Neural progenitor cell (in vitro differentiated cells): ENCODE data around the gene ZC3H12D. TPM values are rescaled to one million over a fixed set of nuclear protein-coding genes. Genes with fewer than 3 reads are reported as not detected.

ENCODE experiments used
- DNase-seq: peaks from one replicate; pipeline ENCODE4 v3.0.0-alpha.2; 2016; ENCODE audit warnings: low spot score
- H2AFZ ChIP-seq: fragments of 200-600 bp; sonication (generic); replicated peaks from 2 replicates; pipeline ENCODE4 v1.6.1; 2016; ENCODE audit warnings: antibody characterized with exemption
- H3F3A ChIP-seq: fragments of 200-600 bp; sonication (generic); 2 replicates; pipeline ENCODE4 v1.6.1; 2016; ENCODE audit warnings: antibody characterized with exemption, low read depth
- H3K27ac ChIP-seq: fragments of 200-600 bp; sonication (generic); 2 replicates; pipeline ENCODE4 v1.5.1; 2016; ENCODE audit warnings: mild to moderate bottlenecking
- H3K27me3 ChIP-seq: fragments of 200-600 bp; sonication (generic); 2 replicates; pipeline ENCODE4 v1.6.1; 2016; ENCODE audit warnings: mild to moderate bottlenecking, moderate library complexity
- H3K36me3 ChIP-seq: fragments of 200-600 bp; sonication (generic); 2 replicates; pipeline ENCODE4 v1.5.1; 2016
- H3K4me1 ChIP-seq: fragments of 200-600 bp; sonication (generic); 2 replicates; pipeline ENCODE4 v1.6.1; 2016; ENCODE audit warnings: mixed run types
- H3K4me2 ChIP-seq: fragments of 200-600 bp; sonication (generic); 2 replicates; pipeline ENCODE4 v1.6.1; 2016
- H3K4me3 ChIP-seq: fragments of 200-600 bp; sonication (generic); 2 replicates; pipeline ENCODE4 v1.5.1; 2016
- H3K79me2 ChIP-seq: fragments of 200-600 bp; sonication (generic); 2 replicates; pipeline ENCODE4 v1.6.1; 2016; ENCODE audit warnings: low read depth
- H3K9ac ChIP-seq: fragments of 200-600 bp; sonication (generic); 2 replicates; pipeline ENCODE4 v1.6.1; 2016
- H3K9me3 ChIP-seq: fragments of 200-600 bp; sonication (generic); 2 replicates; pipeline ENCODE4 v1.5.1; 2016; ENCODE audit warnings: low read depth
- H4K20me1 ChIP-seq: fragments of 200-600 bp; sonication (generic); 2 replicates; pipeline ENCODE4 v1.6.1; 2016; ENCODE audit warnings: low read depth
- H3K27ac Mint-ChIP-seq: 3 replicates; pipeline ENCODE4 v1.8.0; 2021; ENCODE audit warnings: mixed read lengths
- H3K27me3 Mint-ChIP-seq: 2 replicates; pipeline ENCODE4 v1.8.0; 2022; ENCODE audit warnings: low read depth, mild to moderate bottlenecking, inconsistent platforms, moderate library complexity, mixed read lengths; ENCODE audit not compliant: insufficient read depth
- H3K36me3 Mint-ChIP-seq: 3 replicates; pipeline ENCODE4 v1.8.0; 2021; ENCODE audit warnings: mixed read lengths
- H3K4me1 Mint-ChIP-seq: 3 replicates; pipeline ENCODE4 v1.8.0; 2021; ENCODE audit warnings: mixed read lengths
- H3K4me3 Mint-ChIP-seq: 3 replicates; pipeline ENCODE4 v1.8.0; 2021; ENCODE audit warnings: mild to moderate bottlenecking, moderate library complexity, mixed read lengths
- H3K9me3 Mint-ChIP-seq: 3 replicates; pipeline ENCODE4 v1.8.0; 2020; ENCODE audit warnings: mixed read lengths
- EZH2 ChIP-seq: fragments of 200-600 bp; sonication (generic); IDR thresholded peaks from 2 replicates; pipeline ENCODE4 v1.6.1; 2017; ENCODE audit warnings: antibody characterized with exemption, mild to moderate bottlenecking, moderate library complexity
- EZH2phosphoT487 ChIP-seq: fragments of 200-600 bp; sonication (generic); IDR thresholded peaks from 2 replicates; pipeline ENCODE4 v1.6.1; 2017; ENCODE audit warnings: antibody characterized with exemption
- total RNA-seq: library from RNA; depleted of rRNA; stranded (reverse); fragments of >200 nt; gene quantifications from 2 replicates; pipeline ENCODE4 v1.2.3, GENCODE V29; 2015; ENCODE audit warnings: low replicate concordance
- TF ChIP-seq, protein P1 (sequence below): fragments of 200-600 bp; sonication (generic); IDR thresholded peaks from 2 replicates; pipeline ENCODE4 v1.5.1; 2017; ENCODE audit warnings: antibody characterized with exemption, mild to moderate bottlenecking

The ZC3H12D gene
- total RNA-seq, 1 donor from 2014 or later: not detected

- Mint-ChIP-seq H3K4me1 (peaks cover 20% of the 10 kb centered on the region), H3K27me3 (peaks cover 15% of the 10 kb centered on the region), H3K27ac (peak overlapping the region; percentile 92), H3K36me3 (no peaks in the 10 kb centered on the region), H3K4me3 (no peak overlapping the region), H3K9me3 (no peaks in the 10 kb centered on the region)
- Histone ChIP-seq H2AFZ (peak overlapping the region; percentile 82), H3K79me2 (no peaks in the 10 kb centered on the region), H3K9ac (no peak overlapping the region), H3K27ac (no peak overlapping the region), H3F3A (no peaks in the 10 kb centered on the region), H3K36me3 (no peaks in the 10 kb centered on the region), H3K4me1 (peaks cover 12% of the 10 kb centered on the region), H3K27me3 (no peaks in the 10 kb centered on the region), H3K4me2 (peak overlapping the region; percentile 3), H3K9me3 (no peaks in the 10 kb centered on the region), H3K4me3 (no peak overlapping the region), H4K20me1 (no peaks in the 10 kb centered on the region)
- TF ChIP-seq EZH2phosphoT487 (no peak), EZH2 (no peak)
- TF ChIP-seq, protein P1, sequence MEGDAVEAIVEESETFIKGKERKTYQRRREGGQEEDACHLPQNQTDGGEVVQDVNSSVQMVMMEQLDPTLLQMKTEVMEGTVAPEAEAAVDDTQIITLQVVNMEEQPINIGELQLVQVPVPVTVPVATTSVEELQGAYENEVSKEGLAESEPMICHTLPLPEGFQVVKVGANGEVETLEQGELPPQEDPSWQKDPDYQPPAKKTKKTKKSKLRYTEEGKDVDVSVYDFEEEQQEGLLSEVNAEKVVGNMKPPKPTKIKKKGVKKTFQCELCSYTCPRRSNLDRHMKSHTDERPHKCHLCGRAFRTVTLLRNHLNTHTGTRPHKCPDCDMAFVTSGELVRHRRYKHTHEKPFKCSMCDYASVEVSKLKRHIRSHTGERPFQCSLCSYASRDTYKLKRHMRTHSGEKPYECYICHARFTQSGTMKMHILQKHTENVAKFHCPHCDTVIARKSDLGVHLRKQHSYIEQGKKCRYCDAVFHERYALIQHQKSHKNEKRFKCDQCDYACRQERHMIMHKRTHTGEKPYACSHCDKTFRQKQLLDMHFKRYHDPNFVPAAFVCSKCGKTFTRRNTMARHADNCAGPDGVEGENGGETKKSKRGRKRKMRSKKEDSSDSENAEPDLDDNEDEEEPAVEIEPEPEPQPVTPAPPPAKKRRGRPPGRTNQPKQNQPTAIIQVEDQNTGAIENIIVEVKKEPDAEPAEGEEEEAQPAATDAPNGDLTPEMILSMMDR: no peak
- DNase-seq: no peak
Observed at GRCh38 chr6:149423964-149424440, 60.8 kb downstream of the ZC3H12D start.

- Histone ChIP-seq H3K4me3 (no peak overlapping the region), H3K36me3 (no peaks in the 10 kb centered on the region), H3F3A (no peaks in the 10 kb centered on the region), H2AFZ (no peak overlapping the region), H3K79me2 (no peaks in the 10 kb centered on the region), H3K9me3 (no peaks in the 10 kb centered on the region), H3K4me1 (peaks cover 9% of the 10 kb centered on the region), H3K27ac (no peak overlapping the region), H4K20me1 (no peaks in the 10 kb centered on the region), H3K4me2 (no peak overlapping the region), H3K27me3 (no peaks in the 10 kb centered on the region), H3K9ac (no peak overlapping the region)
- Mint-ChIP-seq H3K27me3 (peaks cover 9% of the 10 kb centered on the region), H3K36me3 (no peaks in the 10 kb centered on the region), H3K9me3 (no peaks in the 10 kb centered on the region), H3K27ac (no peak overlapping the region), H3K4me1 (peaks cover 18% of the 10 kb centered on the region), H3K4me3 (no peak overlapping the region)
- no peak for DNase-seq
- TF ChIP-seq EZH2phosphoT487 (no peak), EZH2 (no peak)
- TF ChIP-seq, protein P1: no peak
Observed at GRCh38 chr6:149422581-149422980, 62.2 kb downstream of the ZC3H12D start.

DNA sequence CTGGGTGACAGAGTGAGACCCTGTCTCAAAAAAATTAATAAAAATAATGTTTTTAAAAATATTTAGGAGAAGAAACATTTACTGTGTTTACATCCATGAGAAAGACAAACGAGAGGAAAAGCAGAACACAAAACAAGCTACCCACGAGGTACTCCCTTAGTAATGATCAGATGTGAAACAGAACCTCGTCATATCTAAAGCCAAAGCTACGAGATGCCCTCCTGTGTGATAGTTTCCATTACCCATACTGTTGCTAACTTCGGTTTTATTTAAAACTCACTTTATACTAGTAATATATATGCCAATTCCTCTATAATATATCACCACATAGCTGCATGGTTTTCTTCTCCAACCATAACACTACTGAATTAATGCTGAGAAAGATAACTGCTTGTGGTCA is 63.7 kb downstream of the ZC3H12D start:
- Mint-ChIP-seq H3K36me3 (peaks cover under 1% of the 10 kb centered on the region), H3K27me3 (peaks cover 3% of the 10 kb centered on the region), H3K9me3 (peaks cover 4% of the 10 kb centered on the region), H3K4me3 (no peak overlapping the region), H3K27ac (no peak overlapping the region), H3K4me1 (peaks cover 18% of the 10 kb centered on the region)
- Histone ChIP-seq H3K27me3 (no peaks in the 10 kb centered on the region), H3F3A (no peaks in the 10 kb centered on the region), H3K9ac (no peak overlapping the region), H3K36me3 (no peaks in the 10 kb centered on the region), H2AFZ (no peak overlapping the region), H3K9me3 (no peaks in the 10 kb centered on the region), H4K20me1 (no peaks in the 10 kb centered on the region), H3K4me2 (no peak overlapping the region), H3K79me2 (no peaks in the 10 kb centered on the region), H3K4me1 (peaks cover 9% of the 10 kb centered on the region), H3K4me3 (no peak overlapping the region), H3K27ac (no peak overlapping the region)
- TF ChIP-seq, protein P1: no peak
- TF ChIP-seq EZH2 (no peak), EZH2phosphoT487 (no peak)
- no peak for DNase-seq
